HG03066 (cell line): Measurements from ENCODE around the gene DSCAM.
"Not testable (repeated sequence)": the region's sequence is repeated elsewhere in the genome, so short reads cannot be mapped to it uniquely, and the experiment has no call there.

Experiments used
- ATAC-seq: cut with Tn5 transposase; IDR thresholded peaks from one replicate; pipeline ENCODE4 v1.9.1; 2021; ENCODE audit warnings: low read depth; ENCODE audit not compliant: unreplicated experiment

DSCAM gene

GRCh38 chr21:40047993-40048730, 798.8 kb downstream of the DSCAM start:
- no peak for ATAC-seq

GRCh38 chr21:40047211-40047610, 799.7 kb downstream of the DSCAM start:
- ATAC-seq, result no peak

GRCh38 chr21:40043866-40044265, 803.1 kb downstream of the DSCAM start:
- no peak for ATAC-seq

GRCh38 chr21:40043423-40043822, 803.5 kb downstream of the DSCAM start:
- no peak for ATAC-seq

- ATAC-seq, result no peak
Observed at GRCh38 chr21:40041446-40041845, 805.5 kb downstream of the DSCAM start.

GRCh38 chr21:40033156-40033782, 813.7 kb downstream of the DSCAM start:
- not testable (repeated sequence) for ATAC-seq

GRCh38 chr21:40029888-40030287, 817.1 kb downstream of the DSCAM start:
- no peak for ATAC-seq

- not testable (repeated sequence) for ATAC-seq
Observed at GRCh38 chr21:40028393-40028792, 818.6 kb downstream of the DSCAM start.

GRCh38 chr21:40021558-40022351, 825.2 kb downstream of the DSCAM start:
- ATAC-seq, result no peak

GRCh38 chr21:40020651-40021050, 826.3 kb downstream of the DSCAM start:
- ATAC-seq, result no peak

- no peak for ATAC-seq
Observed at GRCh38 chr21:40018871-40019475, 828.0 kb downstream of the DSCAM start.

GRCh38 chr21:40016667-40017066, 830.3 kb downstream of the DSCAM start:
- ATAC-seq, result no peak

GRCh38 chr21:40016234-40016633, 830.7 kb downstream of the DSCAM start:
- ATAC-seq, result no peak

- ATAC-seq, result no peak
Observed at GRCh38 chr21:40015818-40016217, 831.1 kb downstream of the DSCAM start.

GRCh38 chr21:40014394-40014793, 832.6 kb downstream of the DSCAM start:
- ATAC-seq, result no peak

- no peak for ATAC-seq
Observed at GRCh38 chr21:40013001-40013735, 833.8 kb downstream of the DSCAM start.

- ATAC-seq, result no peak
Observed at GRCh38 chr21:40011371-40011770, 835.6 kb downstream of the DSCAM start.

- ATAC-seq, result no peak
Observed at GRCh38 chr21:40002978-40003377, 844.0 kb downstream of the DSCAM start.

GRCh38 chr21:39984286-39984991, 862.5 kb downstream of the DSCAM start:
- ATAC-seq, result no peak
